PC-3 (cell line): Measurements from ENCODE around the gene SPACA6. TPM values are rescaled to one million over a fixed set of nuclear protein-coding genes. Genes with fewer than 3 reads are reported as not detected.
"Not testable (repeated sequence)": the region's sequence is repeated elsewhere in the genome, so short reads cannot be mapped to it uniquely, and the experiment has no call there.

ENCODE experiments used
- ATAC-seq: fragments of 200-7000 bp; cut with Tn5 transposase; 2 replicates; pipeline ENCODE4 v1.9.1; 2020; ENCODE audit warnings: mild to moderate bottlenecking, moderate library complexity
- BruUV-seq: library from RNA; stranded (reverse); fragments of 400-500 nt; replicated peaks from 2 replicates; lab custom pipeline; 2021; lab: Mats Ljungman, UMichigan
- CTCF ChIA-PET: fragments of 300-600 bp; sonication (Branson Sonifier 250); formaldehyde crosslinking; loops from one replicate; lab custom pipeline; 2022; ENCODE audit warnings: antibody characterized with exemption; lab: Charles Lee
- POLR2A ChIA-PET: fragments of 300-600 bp; sonication (Branson Sonifier 250); formaldehyde crosslinking; loops from one replicate; lab custom pipeline; 2022; ENCODE audit warnings: antibody characterized with exemption; ENCODE audit not compliant: unreplicated experiment; lab: Charles Lee
- DNase-seq: peaks from one replicate; pipeline ENCODE4 v3.0.0-alpha.2; 2015
- H2AFZ ChIP-seq: fragments of 300-600 bp; sonication (generic); 2 replicates; pipeline ENCODE4 v1.6.0; 2016; ENCODE audit warnings: antibody characterized with exemption, low read length
- H3F3A ChIP-seq: fragments of 300-600 bp; sonication (generic); one replicate; pipeline ENCODE4 v1.6.0; 2017; ENCODE audit warnings: antibody characterized with exemption, low read length, control low read depth, mild to moderate bottlenecking; ENCODE audit not compliant: unreplicated experiment
- H3K27ac ChIP-seq: fragments of 300-600 bp; sonication (generic); 2 replicates; pipeline ENCODE4 v1.5.1; 2016; ENCODE audit warnings: mild to moderate bottlenecking, low read length
- H3K27me3 ChIP-seq: fragments of 300-600 bp; sonication (generic); 2 replicates; pipeline ENCODE4 v1.6.1; 2016; ENCODE audit warnings: low read length, mixed read lengths
- H3K36me3 ChIP-seq: fragments of 300-600 bp; sonication (generic); 2 replicates; pipeline ENCODE4 v1.6.1; 2016; ENCODE audit warnings: low read depth, mixed run types, low read length, mixed read lengths
- H3K4me1 ChIP-seq: fragments of 300-600 bp; sonication (generic); 2 replicates; pipeline ENCODE4 v1.5.1; 2016; ENCODE audit warnings: low read length; ENCODE audit not compliant: insufficient read depth
- H3K4me2 ChIP-seq: fragments of 300-600 bp; sonication (generic); 2 replicates; pipeline ENCODE4 v1.6.0; 2016; ENCODE audit warnings: low read length
- H3K4me3 ChIP-seq: fragments of 300-600 bp; sonication (generic); 2 replicates; pipeline ENCODE4 v1.5.1; 2016; ENCODE audit warnings: mild to moderate bottlenecking, low read length, mixed read lengths
- H3K79me2 ChIP-seq: fragments of 300-600 bp; sonication (generic); 2 replicates; pipeline ENCODE4 v1.6.1; 2017; ENCODE audit warnings: low read length, mixed read lengths
- H3K9ac ChIP-seq: fragments of 300-600 bp; sonication (generic); 2 replicates; pipeline ENCODE4 v1.6.0; 2016; ENCODE audit warnings: mild to moderate bottlenecking, low read length
- H3K9me2 ChIP-seq: fragments of 300-600 bp; sonication (generic); replicated peaks from 2 replicates; pipeline ENCODE4 v1.6.1; 2016; ENCODE audit warnings: mixed run types, low read length, mixed read lengths
- H3K9me3 ChIP-seq: fragments of 300-600 bp; sonication (generic); 2 replicates; pipeline ENCODE4 v1.6.1; 2016; ENCODE audit warnings: low read length, mixed read lengths
- H4K20me1 ChIP-seq: fragments of 300-600 bp; sonication (generic); 2 replicates; pipeline ENCODE4 v1.6.1; 2016; ENCODE audit warnings: low read length, mixed read lengths
- EZH2 ChIP-seq: fragments of 300-600 bp; sonication (generic); IDR thresholded peaks from one replicate; pipeline ENCODE4 v1.6.1; 2017; ENCODE audit warnings: antibody characterized with exemption, mild to moderate bottlenecking, low read length; ENCODE audit not compliant: unreplicated experiment
- EZH2phosphoT487 ChIP-seq: fragments of 300-600 bp; sonication (generic); IDR thresholded peaks from 2 replicates; pipeline ENCODE4 v1.6.1; 2018; ENCODE audit warnings: mild to moderate bottlenecking, antibody characterized with exemption, low read length, borderline replicate concordance
- intact Hi-C: fragments of 100-400 bp; cut with micrococcal nuclease; formaldehyde crosslinking; loops from 2 replicates; pipeline ENCODE4 v1.9.0; 2023
- total RNA-seq: library from RNA; depleted of rRNA; stranded (reverse); fragments of >200 nt; gene quantifications from 2 replicates; pipeline ENCODE4 v1.2.3, GENCODE V29; 2014
- TF ChIP-seq, protein P1 (sequence below): fragments of 300-600 bp; sonication (generic); conservative IDR thresholded peaks from 2 replicates; pipeline ENCODE4 v1.5.1; 2017; ENCODE audit warnings: antibody characterized with exemption, low read depth, mild to moderate bottlenecking, low read length

Gene SPACA6
- total RNA-seq, 1 experiment from 2014 or later, result 10.1 TPM

DNA sequence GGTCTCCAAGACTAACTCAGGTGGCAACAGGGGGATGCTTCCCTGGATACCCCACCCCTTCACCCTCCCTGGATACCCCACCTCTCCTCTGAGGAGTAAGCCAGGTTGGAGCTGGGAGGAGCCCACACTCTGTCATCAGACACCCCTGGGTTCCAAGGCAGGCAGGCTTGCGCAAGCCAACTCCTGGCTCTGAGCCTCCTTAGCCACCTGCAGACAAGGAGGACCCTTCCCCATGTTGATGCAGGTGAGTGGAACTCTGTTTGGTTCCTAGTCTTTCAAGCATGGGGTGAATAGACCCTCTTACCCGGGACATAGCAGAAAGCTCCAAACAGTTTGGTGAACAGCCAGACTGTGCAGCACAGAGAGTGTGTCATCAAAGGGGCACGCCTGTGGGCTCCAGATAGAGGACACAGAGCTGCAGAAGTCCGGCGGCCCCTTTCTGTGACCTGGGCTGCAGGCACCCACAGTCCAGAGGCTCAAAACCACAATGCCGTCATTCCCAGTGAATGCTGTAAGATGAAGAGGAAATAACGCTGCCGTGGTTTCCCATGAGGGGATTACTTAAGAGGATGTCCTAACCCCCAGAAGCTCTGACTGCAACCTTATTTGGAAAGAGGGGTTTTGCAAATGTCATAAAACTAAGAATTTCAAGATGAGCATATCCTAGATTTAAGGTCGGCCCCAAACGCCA lies 42.8 kb downstream of the SPACA6 start:
- no peak overlapping the region for H3K4me2 ChIP-seq
- CTCF ChIA-PET, result no interaction called here
- no TSS peak for BruUV-seq

DNA sequence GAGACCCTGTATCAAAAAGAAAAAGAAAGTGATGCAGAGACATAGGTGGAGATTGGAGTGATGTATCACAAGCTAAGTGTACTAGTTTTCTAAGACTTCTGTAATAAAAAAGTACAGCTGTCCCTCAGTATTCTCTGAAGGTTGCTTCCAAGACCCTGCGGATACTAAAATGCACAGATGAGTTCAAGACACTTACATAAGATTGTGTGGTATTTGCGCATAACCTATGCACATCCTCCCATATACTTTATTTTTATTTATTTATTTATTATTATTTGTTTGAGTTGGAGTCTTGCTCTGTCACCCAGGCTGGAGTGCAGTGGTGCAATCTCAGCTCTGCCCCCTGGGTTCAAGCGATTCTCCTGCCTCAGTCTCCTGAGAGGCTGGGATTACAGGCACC lies 44.3 kb downstream of the SPACA6 start:
- DNase-seq (no peak), ATAC-seq (no peak)
- Histone ChIP-seq H3K9me3 (no peaks in the 10 kb centered on the region), H4K20me1 (no peaks in the 10 kb centered on the region), H3K79me2 (no peaks in the 10 kb centered on the region), H3K4me3 (no peak overlapping the region), H2AFZ (no peak overlapping the region), H3K9ac (no peak overlapping the region), H3K9me2 (no peaks in the 10 kb centered on the region), H3F3A (no peaks in the 10 kb centered on the region), H3K27me3 (peaks cover 40% of the 10 kb centered on the region), H3K36me3 (no peaks in the 10 kb centered on the region), H3K4me1 (no peaks in the 10 kb centered on the region), H3K4me2 (no peak overlapping the region), H3K27ac (no peak overlapping the region)
- TF ChIP-seq EZH2phosphoT487 (no peak), EZH2 (no peak)
- TF ChIP-seq, protein P1, sequence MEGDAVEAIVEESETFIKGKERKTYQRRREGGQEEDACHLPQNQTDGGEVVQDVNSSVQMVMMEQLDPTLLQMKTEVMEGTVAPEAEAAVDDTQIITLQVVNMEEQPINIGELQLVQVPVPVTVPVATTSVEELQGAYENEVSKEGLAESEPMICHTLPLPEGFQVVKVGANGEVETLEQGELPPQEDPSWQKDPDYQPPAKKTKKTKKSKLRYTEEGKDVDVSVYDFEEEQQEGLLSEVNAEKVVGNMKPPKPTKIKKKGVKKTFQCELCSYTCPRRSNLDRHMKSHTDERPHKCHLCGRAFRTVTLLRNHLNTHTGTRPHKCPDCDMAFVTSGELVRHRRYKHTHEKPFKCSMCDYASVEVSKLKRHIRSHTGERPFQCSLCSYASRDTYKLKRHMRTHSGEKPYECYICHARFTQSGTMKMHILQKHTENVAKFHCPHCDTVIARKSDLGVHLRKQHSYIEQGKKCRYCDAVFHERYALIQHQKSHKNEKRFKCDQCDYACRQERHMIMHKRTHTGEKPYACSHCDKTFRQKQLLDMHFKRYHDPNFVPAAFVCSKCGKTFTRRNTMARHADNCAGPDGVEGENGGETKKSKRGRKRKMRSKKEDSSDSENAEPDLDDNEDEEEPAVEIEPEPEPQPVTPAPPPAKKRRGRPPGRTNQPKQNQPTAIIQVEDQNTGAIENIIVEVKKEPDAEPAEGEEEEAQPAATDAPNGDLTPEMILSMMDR, result no peak
- intact Hi-C loops, result no loop called here
- ChIA-PET POLR2A (no interaction called here), CTCF (no interaction called here)
- no TSS peak for BruUV-seq

More for the DNA sequence above, 42.8 kb downstream of the SPACA6 start:
- Histone ChIP-seq H2AFZ (no peak overlapping the region), H3F3A (no peaks in the 10 kb centered on the region), H3K79me2 (no peaks in the 10 kb centered on the region), H3K4me1 (no peaks in the 10 kb centered on the region), H3K9me3 (no peaks in the 10 kb centered on the region), H3K4me3 (no peak overlapping the region), H3K27me3 (peaks cover 40% of the 10 kb centered on the region), H3K9me2 (no peaks in the 10 kb centered on the region), H3K27ac (no peak overlapping the region), H3K36me3 (no peaks in the 10 kb centered on the region), H4K20me1 (no peaks in the 10 kb centered on the region), H3K9ac (no peak overlapping the region)
- TF ChIP-seq, protein P1, result no peak
- DNase-seq (no peak), ATAC-seq (no peak)
- POLR2A ChIA-PET, result no interaction called here
- intact Hi-C loops, result no loop called here

DNA sequence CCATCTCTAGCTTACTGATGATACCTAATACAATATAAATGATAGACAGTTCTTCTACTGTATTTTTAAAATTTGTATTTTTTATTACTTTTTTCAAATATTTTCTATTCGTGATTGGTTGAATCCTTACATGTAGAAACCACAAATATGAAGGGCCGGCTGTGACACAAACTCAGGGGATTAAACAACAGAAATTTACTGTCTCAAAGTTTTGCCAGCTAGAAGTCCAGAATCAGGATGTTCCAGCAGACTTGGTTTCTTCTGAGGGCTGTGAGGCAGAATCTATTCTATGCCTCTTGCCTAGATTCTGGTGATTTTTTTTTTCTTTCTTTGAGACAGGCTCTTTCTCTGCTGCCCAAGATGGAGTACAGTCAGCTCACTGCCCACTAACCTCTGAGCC lies 44.8 kb downstream of the SPACA6 start:
- ChIA-PET POLR2A (interaction anchor here (0.6 kb wide), 1 partner anchor 61 kb away, joined by 3 read pairs; no protein-coding TSS in a partner anchor), CTCF (no interaction called here)
- Histone ChIP-seq H2AFZ (no peak overlapping the region), H4K20me1 (no peaks in the 10 kb centered on the region), H3K36me3 (no peaks in the 10 kb centered on the region), H3K9me3 (no peaks in the 10 kb centered on the region), H3K4me2 (no peak overlapping the region), H3K9me2 (no peaks in the 10 kb centered on the region), H3K9ac (no peak overlapping the region), H3K4me3 (no peak overlapping the region), H3K27ac (no peak overlapping the region), H3K27me3 (peaks cover 40% of the 10 kb centered on the region), H3F3A (no peaks in the 10 kb centered on the region), H3K4me1 (no peaks in the 10 kb centered on the region), H3K79me2 (no peaks in the 10 kb centered on the region)
- DNase-seq (no peak), ATAC-seq (no peak)
- intact Hi-C loops, result no loop called here
- no TSS peak for BruUV-seq
- no peak for TF ChIP-seq EZH2
- TF ChIP-seq, protein P1, result no peak
- TF ChIP-seq EZH2phosphoT487, result no peak

DNA sequence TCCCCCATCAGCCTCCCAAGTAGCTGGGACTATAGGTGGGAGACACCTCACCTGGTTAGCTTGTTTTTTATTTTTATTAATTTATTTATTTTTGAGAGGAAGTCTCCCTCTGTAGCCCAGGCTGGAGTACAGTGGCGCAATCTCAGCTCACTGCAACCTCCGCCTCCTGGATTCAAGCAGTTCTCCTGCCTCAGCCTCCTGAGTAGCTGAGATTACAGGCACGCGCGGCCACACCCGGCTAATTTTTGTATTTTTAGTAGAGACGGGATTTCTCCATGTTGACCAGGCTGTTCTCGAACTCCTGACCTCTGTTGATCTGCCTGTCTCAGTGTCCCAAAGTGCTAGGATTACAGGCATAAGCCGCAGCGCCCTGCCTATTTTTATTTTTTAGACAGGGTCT lies 45.4 kb downstream of the SPACA6 start:
- CTCF ChIA-PET, H3F3A ChIP-seq, DNase-seq, H3K9ac ChIP-seq, ATAC-seq, H3K79me2 ChIP-seq, H3K27ac ChIP-seq, H3K9me3 ChIP-seq, intact Hi-C loops, H2AFZ ChIP-seq, H4K20me1 ChIP-seq, H3K4me3 ChIP-seq, BruUV-seq, H3K4me2 ChIP-seq, H3K4me1 ChIP-seq, H3K36me3 ChIP-seq, H3K9me2 ChIP-seq: not testable (repeated sequence)
- H3K27me3 ChIP-seq, result peaks cover 38% of the 10 kb centered on the region
- POLR2A ChIA-PET, result interaction anchor here (0.6 kb wide), 1 partner anchor 61 kb away, joined by 3 read pairs; no protein-coding TSS in a partner anchor
